IMR-90 (cell line): ENCODE measurements around the gene SLCO2B1. TPM values are rescaled to one million over a fixed set of nuclear protein-coding genes. Genes with fewer than 3 reads are reported as not detected.

ENCODE experiments used
- ATAC-seq: fragments of 200-7000 bp; cut with Tn5 transposase; 2 replicates; pipeline ENCODE4 v1.9.1; 2020; ENCODE audit warnings: low read depth, mild to moderate bottlenecking, moderate library complexity
- BruUV-seq: library from RNA; stranded (reverse); fragments of 400-500 nt; replicated peaks from 2 replicates; lab custom pipeline; 2021; lab: Mats Ljungman, UMichigan
- CTCF ChIA-PET: fragments of 300-600 bp; formaldehyde crosslinking; extraction: SDS; loops from one replicate; lab custom pipeline; 2021; ENCODE audit warnings: antibody characterized with exemption; lab: Yijun Ruan, JAX
- POLR2A ChIA-PET: fragments of 300-600 bp; sonication (Branson Sonifier 250); formaldehyde crosslinking; loops from one replicate; lab custom pipeline; 2022; ENCODE audit warnings: antibody characterized with exemption; ENCODE audit not compliant: unreplicated experiment; lab: Charles Lee
- DNase-seq: peaks from one replicate; pipeline ENCODE4 v3.0.0; 2013
- H2AFZ ChIP-seq: replicated peaks from 2 replicates; pipeline ENCODE3; 2013; ENCODE audit warnings: low read length, mild to moderate bottlenecking; ENCODE audit not compliant: poor library complexity
- H2AK5ac ChIP-seq: 2 replicates; pipeline ENCODE4 v1.6.1; 2013; ENCODE audit warnings: low read depth, low read length, inconsistent platforms
- H2AK9ac ChIP-seq: replicated peaks from 2 replicates; pipeline ENCODE3; 2013; ENCODE audit warnings: mild to moderate bottlenecking, low read depth, low read length, moderate library complexity; ENCODE audit not compliant: poor library complexity
- H2BK120ac ChIP-seq: 2 replicates; pipeline ENCODE4 v1.6.1; 2013; ENCODE audit warnings: low read depth, low read length, inconsistent platforms
- H2BK15ac ChIP-seq: 3 replicates; pipeline ENCODE4 v1.6.1; 2013; ENCODE audit warnings: low read depth, low read length, inconsistent platforms
- H2BK20ac ChIP-seq: 2 replicates; pipeline ENCODE4 v1.6.1; 2013; ENCODE audit warnings: low read depth, mild to moderate bottlenecking, inconsistent platforms, low read length, moderate library complexity
- H2BK5ac ChIP-seq: 2 replicates; pipeline ENCODE4 v1.6.1; 2013; ENCODE audit warnings: mild to moderate bottlenecking, low read depth, low read length, inconsistent platforms; ENCODE audit not compliant: poor library complexity, severe bottlenecking
- H3K14ac ChIP-seq: replicated peaks from 2 replicates; pipeline ENCODE4 v1.6.1; 2013; ENCODE audit warnings: low read depth, low read length, inconsistent platforms
- H3K18ac ChIP-seq: 2 replicates; pipeline ENCODE4 v1.6.1; 2013; ENCODE audit warnings: low read depth, low read length, control low read depth
- H3K23ac ChIP-seq: 2 replicates; pipeline ENCODE4 v1.6.1; 2013; ENCODE audit warnings: low read depth, low read length, inconsistent platforms
- H3K27ac ChIP-seq: 2 replicates; pipeline ENCODE4 v1.5.1; 2013; ENCODE audit warnings: mild to moderate bottlenecking, control low read depth, low read length; ENCODE audit not compliant: insufficient read depth
- H3K27me3 ChIP-seq: 2 replicates; pipeline ENCODE4 v1.6.1; 2013; ENCODE audit warnings: low read length; ENCODE audit not compliant: control insufficient read depth, insufficient read depth
- H3K36me3 ChIP-seq: 2 replicates; pipeline ENCODE4 v1.6.1; 2013; ENCODE audit warnings: low read length, mixed read lengths; ENCODE audit not compliant: control insufficient read depth, insufficient read depth
- H3K4ac ChIP-seq: 2 replicates; pipeline ENCODE4 v1.6.1; 2013; ENCODE audit warnings: low read depth, low read length, inconsistent platforms
- H3K4me1 ChIP-seq: 2 replicates; pipeline ENCODE4 v1.6.1; 2013; ENCODE audit warnings: low read length, mixed read lengths; ENCODE audit not compliant: control insufficient read depth, insufficient read depth
- H3K4me2 ChIP-seq: 2 replicates; pipeline ENCODE4 v1.6.1; 2013; ENCODE audit warnings: low read depth, mild to moderate bottlenecking, control low read depth, low read length, moderate library complexity
- H3K4me3 ChIP-seq: 2 replicates; pipeline ENCODE4 v1.5.1; 2013; ENCODE audit warnings: low read depth, mild to moderate bottlenecking, control low read depth, low read length, moderate library complexity; ENCODE audit not compliant: insufficient read depth
- H3K56ac ChIP-seq: 2 replicates; pipeline ENCODE4 v1.6.1; 2013; ENCODE audit warnings: low read length, inconsistent platforms; ENCODE audit not compliant: insufficient read depth; ENCODE audit errors: extremely low read depth
- H3K79me1 ChIP-seq, 2 experiments: 2 replicates each; pipeline ENCODE4 v1.6.1; 2013; ENCODE audit warnings: low read length in 2 of 2, inconsistent platforms in 1 of 2, low read depth in 1 of 2
- H3K9ac ChIP-seq: 2 replicates; pipeline ENCODE4 v1.6.1; 2013; ENCODE audit warnings: low read depth, low read length, control low read depth
- H3K9me1 ChIP-seq: 2 replicates; pipeline ENCODE4 v1.6.1; 2013; ENCODE audit warnings: low read length, inconsistent platforms; ENCODE audit not compliant: insufficient read depth
- H3K9me3 ChIP-seq: 2 replicates; pipeline ENCODE4 v1.6.1; 2013; ENCODE audit warnings: low read length; ENCODE audit not compliant: control insufficient read depth, insufficient read depth
- H4K20me1 ChIP-seq: 2 replicates; pipeline ENCODE4 v1.6.1; 2013; ENCODE audit warnings: low read length, inconsistent platforms; ENCODE audit not compliant: insufficient read depth
- H4K5ac ChIP-seq: 2 replicates; pipeline ENCODE4 v1.6.1; 2013; ENCODE audit warnings: mild to moderate bottlenecking, low read depth, low read length, control low read depth
- H4K8ac ChIP-seq, 2 experiments: 2 replicates each; pipeline ENCODE4 v1.6.1; 2013; ENCODE audit warnings: low read depth in 2 of 2, low read length in 2 of 2, control low read depth in 1 of 2, inconsistent platforms in 1 of 2
- H4K91ac ChIP-seq: 2 replicates; pipeline ENCODE4 v1.6.1; 2013; ENCODE audit warnings: low read depth, low read length, inconsistent platforms; ENCODE audit not compliant: insufficient read depth
- BHLHE40 ChIP-seq: fragments of 150-350 bp; IDR thresholded peaks from 2 replicates; pipeline ENCODE4 v1.6.1; 2016; ENCODE audit warnings: mild to moderate bottlenecking, low read depth, low read length
- CEBPB ChIP-seq: IDR thresholded peaks from 2 replicates; pipeline ENCODE4 v1.6.1; 2012; ENCODE audit warnings: low read depth, low read length, improper control_type of control experiment
- CHD1 ChIP-seq: IDR thresholded peaks from 2 replicates; pipeline ENCODE4 v1.6.1; 2012; ENCODE audit warnings: low read depth, low read length, improper control_type of control experiment
- CTCF ChIP-seq: conservative IDR thresholded peaks from 2 replicates; pipeline ENCODE4 v1.5.1; 2012; ENCODE audit warnings: mild to moderate bottlenecking, low read depth, low read length, improper control_type of control experiment
- FOS ChIP-seq: fragments of 150-350 bp; IDR thresholded peaks from 2 replicates; pipeline ENCODE4 v1.6.1; 2016; ENCODE audit warnings: low read depth, low read length
- MAFK ChIP-seq: IDR thresholded peaks from 2 replicates; pipeline ENCODE4 v1.6.1; 2012; ENCODE audit warnings: low read depth, low read length, improper control_type of control experiment
- MAZ ChIP-seq: IDR thresholded peaks from 2 replicates; pipeline ENCODE4 v1.6.1; 2012; ENCODE audit warnings: low read depth, mild to moderate bottlenecking, low read length, improper control_type of control experiment, moderate library complexity, borderline replicate concordance
- MXI1 ChIP-seq: IDR thresholded peaks from 2 replicates; pipeline ENCODE4 v1.6.1; 2012; ENCODE audit warnings: low read depth, mild to moderate bottlenecking, low read length, moderate library complexity, borderline replicate concordance
- NFE2L2 ChIP-seq: fragments of 150-350 bp; IDR thresholded peaks from 2 replicates; pipeline ENCODE4 v1.6.1; 2016; ENCODE audit warnings: low read depth, mild to moderate bottlenecking, low read length
- POLR2A ChIP-seq: IDR thresholded peaks from 2 replicates; pipeline ENCODE4 v1.6.1; 2012; ENCODE audit warnings: mild to moderate bottlenecking, low read depth, low read length
- RAD21 ChIP-seq: IDR thresholded peaks from 2 replicates; pipeline ENCODE4 v1.6.1; 2012; ENCODE audit warnings: low read length, improper control_type of control experiment
- RCOR1 ChIP-seq: IDR thresholded peaks from 2 replicates; pipeline ENCODE4 v1.6.1; 2012; ENCODE audit warnings: mild to moderate bottlenecking, low read length, improper control_type of control experiment; ENCODE audit not compliant: insufficient replicate concordance
- RFX5 ChIP-seq: IDR thresholded peaks from 2 replicates; pipeline ENCODE4 v1.8.0; 2012; ENCODE audit warnings: low read depth, mild to moderate bottlenecking, low read length, moderate library complexity
- SMC3 ChIP-seq: fragments of 150-350 bp; IDR thresholded peaks from 2 replicates; pipeline ENCODE4 v1.6.1; 2016; ENCODE audit warnings: low read depth, mild to moderate bottlenecking, antibody characterized with exemption, low read length, moderate library complexity
- WGBS, 2 experiments: methylation state at CpG; one replicate each; pipeline versions ENCODE4 v1.1.5 to v1.1.7; 2013; ENCODE audit warnings: missing lambda C conversion rate in 2 of 2; ENCODE audit not compliant: insufficient read length in 1 of 2; ENCODE audit errors: extremely low coverage in 2 of 2; 5-methylcytosine and 5-hydroxymethylcytosine counted together
- dilution Hi-C: fragments of 300-500 bp; cut with HindIII; formaldehyde crosslinking; loops from one replicate; pipeline ENCODE4 v1.14.3; 2018; ENCODE audit warnings: low sequenced_read_pairs; ENCODE audit not compliant: unreplicated experiment
- in situ Hi-C: fragments of 300-500 bp; cut with MboI; formaldehyde crosslinking; loops from 3 replicates; pipeline ENCODE4 v1.14.3; 2019; ENCODE audit warnings: low sequenced_read_pairs, inconsistent platforms, mixed read lengths
- intact Hi-C: fragments of 100-400 bp; cut with micrococcal nuclease; formaldehyde crosslinking; loops from 2 replicates; pipeline ENCODE4 v1.10.0; 2022
- polyA plus RNA-seq, 3 experiments: library from polyadenylated mRNA; depleted of rRNA; stranded (reverse); fragments of >200 nt; gene quantifications; 2 replicates each; pipeline ENCODE4 v1.2.3, GENCODE V29; 2012; ENCODE audit warnings: low replicate concordance in 1 of 3
- total RNA-seq: library from RNA; depleted of rRNA; stranded (reverse); fragments of >200 nt; gene quantifications from 2 replicates; pipeline ENCODE4 v1.2.3, GENCODE V29; 2012
- TF ChIP-seq, protein P1 (sequence below): fragments of 150-350 bp; IDR thresholded peaks from 2 replicates; pipeline ENCODE4 v1.6.1; 2016; ENCODE audit warnings: low read depth, mild to moderate bottlenecking, low read length, moderate library complexity, borderline replicate concordance
- TF ChIP-seq, protein P2 (sequence below): fragments of 150-350 bp; IDR thresholded peaks from 2 replicates; pipeline ENCODE4 v1.6.1; 2017; ENCODE audit warnings: mild to moderate bottlenecking, antibody characterized with exemption, low read length, low read depth

Gene SLCO2B1
- total and polyA plus RNA-seq, 2 of the 4 experiments (the other 2 are of a cell fraction): not detected

DNA sequence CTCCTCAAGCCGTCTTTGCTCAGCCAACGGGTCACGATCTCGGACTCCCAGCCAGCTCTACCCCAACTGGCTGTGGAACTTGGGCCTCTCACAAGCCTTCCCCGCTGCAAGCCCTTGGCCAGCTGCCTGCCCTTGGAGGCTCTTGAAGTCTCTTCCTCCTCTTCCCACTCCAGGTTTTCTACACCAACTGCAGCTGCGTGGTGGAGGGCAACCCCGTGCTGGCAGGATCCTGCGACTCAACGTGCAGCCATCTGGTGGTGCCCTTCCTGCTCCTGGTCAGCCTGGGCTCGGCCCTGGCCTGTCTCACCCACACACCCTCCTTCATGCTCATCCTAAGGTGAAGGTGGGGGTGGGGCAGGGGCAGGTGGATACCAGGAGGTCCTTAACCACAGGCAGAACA lies 49.1 kb downstream of the SLCO2B1 start:
- intact Hi-C loops: no loop called here
- Histone ChIP-seq H2AK5ac (no peak overlapping the region), H2BK5ac (no peak overlapping the region), H4K20me1 (no peaks in the 10 kb centered on the region), H4K91ac (no peak overlapping the region), H4K8ac (no peak overlapping the region), H3K14ac (no peak overlapping the region), H3K9me1 (no peaks in the 10 kb centered on the region), H2AK9ac (no peak overlapping the region), H3K79me1 (no peaks in the 10 kb centered on the region), H2AFZ (no peak overlapping the region), H3K27me3 (peaks cover 63% of the 10 kb centered on the region), H3K4me1 (no peaks in the 10 kb centered on the region), H2BK120ac (no peak overlapping the region), H3K9ac (no peak overlapping the region), H4K5ac (no peak overlapping the region), H3K27ac (no peak overlapping the region), H3K4me3 (no peak overlapping the region), H3K23ac (no peak overlapping the region), H3K9me3 (no peaks in the 10 kb centered on the region), H2BK20ac (no peak overlapping the region), H3K36me3 (no peaks in the 10 kb centered on the region), H3K4me2 (no peak overlapping the region), H3K4ac (no peak overlapping the region), H3K18ac (no peak overlapping the region), H2BK15ac (no peak overlapping the region), H3K56ac (no peak overlapping the region)
- in situ Hi-C loops: loop anchor here (5.0 kb wide), 2 partner anchors 53 to 178 kb away; no protein-coding TSS in a partner anchor
- DNase-seq (no peak), ATAC-seq (no peak)
- BruUV-seq: no TSS peak
- CTCF ChIA-PET: no interaction called here
- TF ChIP-seq RCOR1 (no peak), SMC3 (no peak), CTCF (no peak), FOS (no peak), RFX5 (no peak), MXI1 (no peak), MAFK (no peak), CHD1 (no peak), NFE2L2 (no peak), POLR2A (no peak), BHLHE40 (no peak), CEBPB (no peak), RAD21 (no peak), MAZ (no peak)
- TF ChIP-seq, protein P1, sequence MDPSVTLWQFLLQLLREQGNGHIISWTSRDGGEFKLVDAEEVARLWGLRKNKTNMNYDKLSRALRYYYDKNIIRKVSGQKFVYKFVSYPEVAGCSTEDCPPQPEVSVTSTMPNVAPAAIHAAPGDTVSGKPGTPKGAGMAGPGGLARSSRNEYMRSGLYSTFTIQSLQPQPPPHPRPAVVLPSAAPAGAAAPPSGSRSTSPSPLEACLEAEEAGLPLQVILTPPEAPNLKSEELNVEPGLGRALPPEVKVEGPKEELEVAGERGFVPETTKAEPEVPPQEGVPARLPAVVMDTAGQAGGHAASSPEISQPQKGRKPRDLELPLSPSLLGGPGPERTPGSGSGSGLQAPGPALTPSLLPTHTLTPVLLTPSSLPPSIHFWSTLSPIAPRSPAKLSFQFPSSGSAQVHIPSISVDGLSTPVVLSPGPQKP: no peak
- TF ChIP-seq, protein P2, sequence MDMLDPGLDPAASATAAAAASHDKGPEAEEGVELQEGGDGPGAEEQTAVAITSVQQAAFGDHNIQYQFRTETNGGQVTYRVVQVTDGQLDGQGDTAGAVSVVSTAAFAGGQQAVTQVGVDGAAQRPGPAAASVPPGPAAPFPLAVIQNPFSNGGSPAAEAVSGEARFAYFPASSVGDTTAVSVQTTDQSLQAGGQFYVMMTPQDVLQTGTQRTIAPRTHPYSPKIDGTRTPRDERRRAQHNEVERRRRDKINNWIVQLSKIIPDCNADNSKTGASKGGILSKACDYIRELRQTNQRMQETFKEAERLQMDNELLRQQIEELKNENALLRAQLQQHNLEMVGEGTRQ: no peak
- dilution Hi-C loops: no loop called here
- WGBS, 2 experiments: no CpG with 5 or more reads among the region's 10 CpGs
- POLR2A ChIA-PET: no interaction called here
